ENCODE data around the gene KCNIP1.

Gene KCNIP1

DNA sequence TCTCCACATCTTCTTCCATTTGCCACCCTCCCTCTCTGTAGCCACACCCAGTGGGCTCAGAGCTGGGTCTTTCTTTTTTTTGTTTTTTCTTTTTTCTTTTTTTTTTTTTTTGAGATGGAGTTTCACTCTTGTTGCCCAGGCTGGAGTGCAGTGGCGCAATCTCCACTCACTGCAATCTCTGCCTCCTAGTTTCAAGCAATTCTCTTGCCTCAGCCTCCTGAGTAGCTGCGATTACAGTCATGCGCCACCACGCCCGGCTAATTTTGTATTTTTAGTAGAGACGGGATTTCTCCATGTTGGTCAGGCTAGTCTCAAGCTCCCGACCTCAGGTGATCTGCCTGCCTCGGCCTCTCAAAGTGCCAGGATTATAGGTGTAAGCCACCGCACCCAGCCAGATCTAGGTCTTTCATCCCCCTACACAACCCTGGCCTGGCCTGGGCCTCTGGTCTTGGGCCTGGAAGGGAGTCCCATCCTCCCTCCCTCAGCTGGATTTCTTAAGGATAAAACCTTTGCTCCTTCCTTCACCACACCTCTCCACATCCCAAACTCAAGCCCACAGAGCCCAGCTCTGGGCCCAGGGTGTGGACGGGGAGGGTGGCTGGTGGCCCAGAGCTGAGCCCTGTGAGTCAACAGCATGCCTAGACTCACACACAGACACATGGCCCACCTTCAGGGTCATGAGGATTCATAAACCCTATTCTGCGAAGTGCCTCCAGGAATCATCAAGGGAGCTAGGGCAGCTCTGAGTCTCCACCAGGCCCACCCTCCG lies 18.8 kb upstream of the KCNIP1 start:
- Histone ChIP-seq H3K36me3 (ENCODE audit: control insufficient read depth, insufficient read depth, low read length) (no peaks in the 10 kb centered on the region), H3K4me1 (ENCODE audit: control insufficient read depth, insufficient read depth, low read length) (no peaks in the 10 kb centered on the region), H3K9ac (ENCODE audit: low read length) (no peak overlapping the region), H3K9me3 (ENCODE audit: control insufficient read depth, low read length) (no peaks in the 10 kb centered on the region), H3K27me3 (ENCODE audit: control insufficient read depth, insufficient read depth, low read length) (no peaks in the 10 kb centered on the region), H3K4me3 (ENCODE audit: low read length) (no peak overlapping the region)

DNA sequence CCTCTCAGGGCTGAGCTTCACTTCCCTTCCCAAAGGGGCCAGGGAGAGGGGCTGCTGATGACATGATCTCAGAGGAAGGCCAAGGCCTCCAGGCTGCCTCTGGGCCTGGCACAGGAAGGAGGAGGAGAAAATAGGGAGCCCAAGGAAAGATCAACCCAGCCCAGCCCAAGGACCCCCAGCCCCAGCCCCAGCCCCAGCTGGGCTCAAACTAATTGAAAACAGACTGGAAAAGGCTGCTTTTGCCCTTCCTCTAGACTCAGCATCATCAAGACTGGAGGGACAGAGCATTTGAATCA lies 18.3 kb upstream of the KCNIP1 start:
- Histone ChIP-seq H3K9me3 (ENCODE audit: control insufficient read depth, low read length) (no peaks in the 10 kb centered on the region), H3K9ac (ENCODE audit: low read length) (no peak overlapping the region), H3K27me3 (ENCODE audit: control insufficient read depth, insufficient read depth, low read length) (no peaks in the 10 kb centered on the region), H3K36me3 (ENCODE audit: control insufficient read depth, insufficient read depth, low read length) (no peaks in the 10 kb centered on the region), H3K4me1 (ENCODE audit: control insufficient read depth, insufficient read depth, low read length) (no peaks in the 10 kb centered on the region), H3K4me3 (ENCODE audit: low read length) (no peak overlapping the region)

DNA sequence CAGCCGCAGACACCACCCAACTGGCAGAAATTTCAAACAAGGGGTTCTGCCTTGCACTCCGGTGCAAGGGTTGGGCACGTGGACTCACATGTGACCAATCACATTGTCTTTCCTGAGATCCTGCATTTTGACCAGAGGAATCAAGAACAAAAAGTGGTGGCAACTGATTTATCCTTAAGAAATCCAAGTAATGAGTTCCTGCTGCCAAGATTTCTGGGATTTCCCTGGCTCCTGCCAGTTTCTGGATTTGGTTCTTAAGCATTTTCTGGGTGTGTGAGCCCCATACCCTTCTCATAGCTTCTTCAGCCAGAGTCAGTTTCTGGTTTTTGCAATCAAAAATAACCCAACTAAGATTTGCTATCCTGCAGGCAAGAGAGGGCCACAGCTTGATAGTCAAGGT lies 17.4 kb upstream of the KCNIP1 start:
- no peak overlapping the region for H3K4me3 ChIP-seq (ENCODE audit: low read length)
- no peaks in the 10 kb centered on the region for H3K9me3 ChIP-seq (ENCODE audit: control insufficient read depth, low read length)
- no peaks in the 10 kb centered on the region for H3K36me3 ChIP-seq (ENCODE audit: control insufficient read depth, insufficient read depth, low read length)
- H3K9ac ChIP-seq (ENCODE audit: low read length): no peak overlapping the region
- H3K27me3 ChIP-seq (ENCODE audit: control insufficient read depth, insufficient read depth, low read length): no peaks in the 10 kb centered on the region
- H3K4me1 ChIP-seq (ENCODE audit: control insufficient read depth, insufficient read depth, low read length): no peaks in the 10 kb centered on the region

DNA sequence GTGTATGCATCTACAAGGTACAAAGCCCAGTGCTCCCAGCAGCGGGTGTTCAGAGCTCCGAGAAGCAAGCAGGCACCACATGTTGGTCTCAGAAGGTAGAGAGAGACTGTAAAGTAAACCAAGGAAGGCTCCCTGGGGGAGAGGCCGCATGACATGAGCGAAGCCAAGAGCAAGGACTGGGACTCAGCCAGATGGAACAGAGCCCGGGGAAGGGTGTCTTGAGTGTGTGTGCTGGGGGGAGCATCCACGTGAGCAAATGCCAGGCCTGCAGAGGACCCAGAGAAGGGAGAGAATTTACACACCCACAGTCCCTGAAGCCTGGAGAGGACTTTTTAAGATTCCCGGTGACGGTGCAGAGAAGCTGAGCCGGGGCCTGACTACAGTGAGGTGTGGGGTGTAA lies 15.2 kb upstream of the KCNIP1 start:
- H3K4me1 ChIP-seq (ENCODE audit: control insufficient read depth, insufficient read depth, low read length): no peaks in the 10 kb centered on the region
- no peak overlapping the region for H3K9ac ChIP-seq (ENCODE audit: low read length)
- no peaks in the 10 kb centered on the region for H3K36me3 ChIP-seq (ENCODE audit: control insufficient read depth, insufficient read depth, low read length)
- H3K9me3 ChIP-seq (ENCODE audit: control insufficient read depth, low read length): no peaks in the 10 kb centered on the region
- H3K4me3 ChIP-seq (ENCODE audit: low read length): no peak overlapping the region
- no peaks in the 10 kb centered on the region for H3K27me3 ChIP-seq (ENCODE audit: control insufficient read depth, insufficient read depth, low read length)

DNA sequence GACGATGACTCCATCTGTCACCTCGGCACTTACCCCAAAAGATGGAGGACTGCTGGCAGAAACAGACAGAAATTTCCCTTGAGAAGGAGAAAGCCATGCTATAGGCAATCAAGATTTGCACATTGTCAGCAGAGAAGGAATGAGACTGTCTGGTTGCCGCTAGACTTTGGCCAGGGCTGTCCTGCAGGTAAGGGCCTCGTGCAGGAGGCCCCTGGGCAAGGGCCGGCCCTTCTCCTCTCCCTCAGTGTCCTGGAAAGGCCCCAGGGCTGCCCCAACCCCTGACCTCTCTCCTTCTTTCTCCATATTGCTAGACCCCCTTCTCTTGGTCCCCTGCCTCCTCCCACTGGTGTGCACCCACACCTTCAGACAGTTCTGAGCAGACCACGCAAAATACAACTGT lies 14.6 kb upstream of the KCNIP1 start:
- no peak overlapping the region for H3K4me3 ChIP-seq (ENCODE audit: low read length)
- no peaks in the 10 kb centered on the region for H3K27me3 ChIP-seq (ENCODE audit: control insufficient read depth, insufficient read depth, low read length)
- no peak overlapping the region for H3K9ac ChIP-seq (ENCODE audit: low read length)
- H3K36me3 ChIP-seq (ENCODE audit: control insufficient read depth, insufficient read depth, low read length): no peaks in the 10 kb centered on the region
- no peaks in the 10 kb centered on the region for H3K4me1 ChIP-seq (ENCODE audit: control insufficient read depth, insufficient read depth, low read length)
- H3K9me3 ChIP-seq (ENCODE audit: control insufficient read depth, low read length): no peaks in the 10 kb centered on the region

DNA sequence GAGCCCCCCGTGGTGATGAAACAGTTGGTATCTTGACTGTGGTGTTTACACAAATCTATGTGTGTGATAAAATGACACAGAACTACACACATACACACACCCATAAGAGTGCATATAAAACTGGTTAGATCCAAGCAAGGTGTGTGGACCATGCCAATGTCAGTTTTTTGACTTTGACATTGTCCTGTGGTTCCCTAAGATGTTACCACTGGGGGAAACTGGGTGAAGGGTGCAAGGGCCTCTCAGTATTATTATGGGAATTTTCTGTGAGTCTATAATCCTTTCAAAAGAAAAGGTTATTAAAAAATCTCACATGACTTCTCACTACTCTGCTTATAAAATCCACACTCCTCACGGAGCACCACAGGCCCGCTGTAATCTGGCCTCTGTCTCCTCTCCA lies 13.4 kb upstream of the KCNIP1 start:
- Histone ChIP-seq H3K9me3 (ENCODE audit: control insufficient read depth, low read length) (no peaks in the 10 kb centered on the region), H3K27me3 (ENCODE audit: control insufficient read depth, insufficient read depth, low read length) (no peaks in the 10 kb centered on the region), H3K4me1 (ENCODE audit: control insufficient read depth, insufficient read depth, low read length) (no peaks in the 10 kb centered on the region), H3K36me3 (ENCODE audit: control insufficient read depth, insufficient read depth, low read length) (no peaks in the 10 kb centered on the region), H3K9ac (ENCODE audit: low read length) (no peak overlapping the region), H3K4me3 (ENCODE audit: low read length) (no peak overlapping the region)

DNA sequence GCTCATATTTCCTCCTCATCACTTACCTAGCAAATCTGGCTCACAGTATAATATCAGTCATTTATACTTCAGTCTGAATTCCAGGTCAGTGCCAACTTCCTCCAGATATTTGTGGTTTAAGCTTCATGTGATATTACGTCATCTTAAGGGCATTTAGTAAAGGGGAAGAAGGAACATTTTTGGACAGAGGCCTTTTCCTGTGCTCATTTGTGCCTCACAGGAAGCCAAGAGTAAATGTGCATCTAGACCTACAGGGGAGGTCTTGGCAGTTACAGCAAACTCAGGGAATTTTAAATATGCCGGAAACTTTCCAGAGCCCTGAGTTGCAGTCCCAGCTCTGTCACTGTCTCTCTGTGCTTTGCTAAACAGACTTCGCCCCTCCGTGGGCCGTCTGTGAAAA lies 12.3 kb upstream of the KCNIP1 start:
- Histone ChIP-seq H3K27me3 (ENCODE audit: control insufficient read depth, insufficient read depth, low read length) (no peaks in the 10 kb centered on the region), H3K9ac (ENCODE audit: low read length) (no peak overlapping the region), H3K4me1 (ENCODE audit: control insufficient read depth, insufficient read depth, low read length) (no peaks in the 10 kb centered on the region), H3K4me3 (ENCODE audit: low read length) (no peak overlapping the region), H3K36me3 (ENCODE audit: control insufficient read depth, insufficient read depth, low read length) (no peaks in the 10 kb centered on the region), H3K9me3 (ENCODE audit: control insufficient read depth, low read length) (no peaks in the 10 kb centered on the region)

DNA sequence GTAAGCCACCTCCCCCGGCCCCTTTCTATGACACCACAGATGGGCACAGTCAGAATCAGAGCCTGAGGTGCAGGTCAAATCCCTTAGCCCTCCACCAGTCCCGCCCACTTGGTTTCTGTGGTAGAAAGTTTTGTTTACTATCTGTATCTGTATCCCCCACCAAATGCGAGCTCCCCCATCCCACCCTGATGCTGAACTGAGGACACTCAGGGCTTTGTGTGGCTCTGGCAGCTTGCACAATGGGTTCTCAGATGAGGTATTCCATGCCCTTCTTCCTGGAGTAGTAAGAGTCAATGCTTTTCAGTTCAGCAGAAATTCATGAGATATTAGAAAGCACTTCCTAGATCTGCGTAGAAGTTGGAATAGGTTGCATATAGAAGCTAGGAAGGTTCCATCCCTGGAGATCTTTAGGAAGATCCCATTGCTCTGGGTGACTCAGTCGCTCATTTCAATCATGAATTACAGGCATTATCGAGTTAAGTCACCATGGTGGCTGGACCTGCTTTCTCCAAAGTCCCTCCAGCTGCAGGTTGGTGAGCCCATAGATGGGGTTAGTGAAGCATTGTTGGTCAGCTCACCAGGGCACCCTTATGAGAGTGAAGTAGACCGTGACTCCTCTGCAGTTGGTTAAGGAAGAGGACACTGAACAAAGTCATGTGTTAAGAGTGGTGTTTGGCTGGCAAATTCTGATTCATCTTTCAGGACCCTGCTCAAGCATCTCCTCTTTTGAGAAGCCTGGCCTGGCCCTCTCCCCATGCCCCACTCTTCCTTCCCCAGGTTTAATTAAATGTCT lies 10.6 kb upstream of the KCNIP1 start:
- Histone ChIP-seq H3K9ac (ENCODE audit: low read length) (no peak overlapping the region), H3K4me1 (ENCODE audit: control insufficient read depth, insufficient read depth, low read length) (no peaks in the 10 kb centered on the region), H3K27me3 (ENCODE audit: control insufficient read depth, insufficient read depth, low read length) (no peaks in the 10 kb centered on the region), H3K36me3 (ENCODE audit: control insufficient read depth, insufficient read depth, low read length) (no peaks in the 10 kb centered on the region), H3K4me3 (ENCODE audit: low read length) (no peak overlapping the region), H3K9me3 (ENCODE audit: control insufficient read depth, low read length) (no peaks in the 10 kb centered on the region)

DNA sequence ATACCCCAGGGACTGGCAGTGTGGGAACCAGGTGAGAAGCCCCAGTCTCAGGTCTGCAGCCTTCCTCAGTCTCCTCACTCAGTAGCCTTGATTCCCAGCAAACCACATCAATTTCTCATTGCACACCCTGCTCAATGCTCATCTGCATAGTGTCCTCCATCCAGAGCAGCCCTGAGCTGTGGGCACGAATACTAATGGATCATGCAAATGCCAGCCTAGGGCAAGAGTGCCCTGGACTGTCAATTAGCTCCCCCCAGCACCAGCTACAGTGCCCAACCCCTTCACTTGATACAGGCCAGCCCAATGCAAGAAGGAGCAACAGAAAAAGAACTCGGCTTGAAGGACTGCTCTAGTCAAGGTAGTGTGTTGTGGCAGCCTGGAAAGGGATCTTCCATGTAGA lies 9.8 kb upstream of the KCNIP1 start:
- no peak overlapping the region for H3K4me3 ChIP-seq (ENCODE audit: low read length)
- no peaks in the 10 kb centered on the region for H3K9me3 ChIP-seq (ENCODE audit: control insufficient read depth, low read length)
- H3K4me1 ChIP-seq (ENCODE audit: control insufficient read depth, insufficient read depth, low read length): no peaks in the 10 kb centered on the region
- H3K36me3 ChIP-seq (ENCODE audit: control insufficient read depth, insufficient read depth, low read length): no peaks in the 10 kb centered on the region
- H3K27me3 ChIP-seq (ENCODE audit: control insufficient read depth, insufficient read depth, low read length): no peaks in the 10 kb centered on the region
- no peak overlapping the region for H3K9ac ChIP-seq (ENCODE audit: low read length)

DNA sequence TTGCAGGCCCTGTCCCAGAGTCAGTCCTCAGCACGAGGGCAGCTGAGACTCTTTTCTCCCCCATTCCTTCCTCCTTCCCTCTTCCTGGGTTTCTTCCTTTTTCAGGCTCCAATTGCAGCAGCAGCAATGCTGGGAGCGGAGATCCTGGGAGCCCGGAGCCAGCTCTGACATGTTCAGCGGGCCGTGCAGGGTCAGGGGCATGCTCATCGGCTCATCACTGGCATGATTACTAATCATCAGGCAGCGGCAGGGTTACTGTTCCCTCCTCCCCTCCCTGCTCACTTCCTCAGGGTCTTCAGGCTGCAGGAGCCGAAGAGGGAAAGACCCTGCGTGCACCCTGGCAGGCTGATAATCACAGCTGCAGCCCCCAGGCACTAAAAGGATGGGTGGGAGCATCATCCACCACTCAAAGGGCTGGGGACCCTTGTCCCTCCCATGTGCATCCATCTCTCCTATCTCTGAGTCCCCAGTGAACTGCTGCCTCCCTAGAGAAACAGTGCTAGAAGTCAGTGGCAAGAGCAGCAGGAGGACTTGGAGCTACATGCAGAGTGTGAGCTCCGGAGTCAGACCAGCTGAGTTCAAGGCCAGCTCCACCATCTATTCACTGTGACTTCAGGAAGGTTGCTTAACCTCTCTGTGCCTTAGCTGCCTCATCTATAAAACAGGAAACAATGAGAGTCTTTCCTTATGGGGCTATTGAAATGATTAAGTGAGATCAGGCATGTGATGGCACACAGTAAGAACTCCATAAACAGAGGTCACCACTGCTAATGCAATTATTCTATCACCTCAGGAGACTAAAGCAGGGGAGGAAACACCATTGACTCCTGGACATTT lies 7.8 kb upstream of the KCNIP1 start:
- no peak overlapping the region for H3K4me3 ChIP-seq (ENCODE audit: low read length)
- H3K9me3 ChIP-seq (ENCODE audit: control insufficient read depth, low read length): no peaks in the 10 kb centered on the region
- no peaks in the 10 kb centered on the region for H3K27me3 ChIP-seq (ENCODE audit: control insufficient read depth, insufficient read depth, low read length)
- H3K36me3 ChIP-seq (ENCODE audit: control insufficient read depth, insufficient read depth, low read length): no peaks in the 10 kb centered on the region
- no peak overlapping the region for H3K9ac ChIP-seq (ENCODE audit: low read length)
- H3K4me1 ChIP-seq (ENCODE audit: control insufficient read depth, insufficient read depth, low read length): no peaks in the 10 kb centered on the region

DNA sequence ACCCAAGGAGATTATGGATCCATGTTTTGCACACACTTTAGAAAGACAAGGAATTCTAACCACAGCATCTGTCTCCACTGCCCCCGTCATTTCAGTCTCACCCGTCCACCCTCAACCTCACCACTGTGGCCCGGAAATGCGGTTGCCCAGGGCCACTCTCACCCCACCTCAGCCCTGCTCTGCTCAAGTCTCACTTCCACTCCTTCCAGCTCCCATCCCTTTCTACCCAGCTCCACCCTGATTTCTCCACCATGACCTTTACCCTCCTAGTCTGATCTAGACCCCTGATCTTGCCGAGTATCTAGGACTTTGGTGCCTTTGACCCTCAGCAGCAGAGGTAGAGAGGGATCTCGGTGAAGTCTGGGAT lies 7.2 kb upstream of the KCNIP1 start:
- Histone ChIP-seq H3K4me3 (ENCODE audit: low read length) (no peak overlapping the region), H3K9me3 (ENCODE audit: control insufficient read depth, low read length) (no peaks in the 10 kb centered on the region), H3K4me1 (ENCODE audit: control insufficient read depth, insufficient read depth, low read length) (no peaks in the 10 kb centered on the region), H3K36me3 (ENCODE audit: control insufficient read depth, insufficient read depth, low read length) (no peaks in the 10 kb centered on the region), H3K27me3 (ENCODE audit: control insufficient read depth, insufficient read depth, low read length) (no peaks in the 10 kb centered on the region), H3K9ac (ENCODE audit: low read length) (no peak overlapping the region)
